Body of pancreas (tissue), 4 donors: Measurements from ENCODE around the gene KLK5.

ENCODE experiments used
- POLR2A ChIP-seq, 3 donors: fragments of 450-650 bp; IDR thresholded peaks; one replicate each; pipeline ENCODE4 v1.6.1; 2016; ENCODE audit warnings: antibody characterized with exemption in 3 of 3, mild to moderate bottlenecking in 2 of 3
- TF ChIP-seq, protein P1 (sequence below), 7 experiments: fragments of 450-650 bp in 4 of 7; fragments of 200-600 bp in 3 of 7; sonication (generic) in 3 of 7; IDR thresholded peaks; one replicate each; pipeline ENCODE4 v1.5.1; 2016 to 2019; ENCODE audit warnings: antibody characterized with exemption in 7 of 7

DNA sequence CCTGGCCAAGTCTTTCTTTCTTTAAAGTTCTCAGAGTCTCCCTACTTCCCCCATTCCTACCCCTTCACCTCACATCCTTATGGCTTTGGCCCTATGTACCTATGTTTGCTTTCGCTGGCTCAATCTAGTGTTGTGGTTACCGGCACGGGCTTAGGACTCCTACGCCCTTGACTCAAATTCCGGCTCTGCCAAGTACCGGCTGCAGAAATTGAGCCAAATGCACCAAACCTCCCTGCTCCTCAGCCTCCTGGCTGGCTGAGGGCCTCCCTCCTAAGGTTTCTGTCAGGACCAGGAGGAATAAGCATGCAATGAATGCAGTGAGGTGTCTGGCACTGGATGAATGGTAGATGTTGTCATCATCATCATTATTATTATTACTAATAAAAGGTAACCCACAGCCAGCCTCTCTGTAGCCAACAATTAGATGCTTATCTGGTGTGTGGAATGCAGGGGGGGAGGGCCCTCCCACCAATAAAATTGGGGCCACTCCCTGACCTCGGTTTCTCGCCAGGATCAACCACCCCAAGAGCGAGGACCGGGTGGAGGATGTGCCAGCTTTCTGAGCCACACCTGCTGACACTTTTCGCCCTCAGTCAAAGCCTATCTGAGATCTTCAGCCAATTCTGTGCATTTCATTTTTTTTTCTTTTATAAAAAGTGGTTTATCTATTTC is 20.7 kb downstream of the KLK5 start:
- TF ChIP-seq, protein P1, sequence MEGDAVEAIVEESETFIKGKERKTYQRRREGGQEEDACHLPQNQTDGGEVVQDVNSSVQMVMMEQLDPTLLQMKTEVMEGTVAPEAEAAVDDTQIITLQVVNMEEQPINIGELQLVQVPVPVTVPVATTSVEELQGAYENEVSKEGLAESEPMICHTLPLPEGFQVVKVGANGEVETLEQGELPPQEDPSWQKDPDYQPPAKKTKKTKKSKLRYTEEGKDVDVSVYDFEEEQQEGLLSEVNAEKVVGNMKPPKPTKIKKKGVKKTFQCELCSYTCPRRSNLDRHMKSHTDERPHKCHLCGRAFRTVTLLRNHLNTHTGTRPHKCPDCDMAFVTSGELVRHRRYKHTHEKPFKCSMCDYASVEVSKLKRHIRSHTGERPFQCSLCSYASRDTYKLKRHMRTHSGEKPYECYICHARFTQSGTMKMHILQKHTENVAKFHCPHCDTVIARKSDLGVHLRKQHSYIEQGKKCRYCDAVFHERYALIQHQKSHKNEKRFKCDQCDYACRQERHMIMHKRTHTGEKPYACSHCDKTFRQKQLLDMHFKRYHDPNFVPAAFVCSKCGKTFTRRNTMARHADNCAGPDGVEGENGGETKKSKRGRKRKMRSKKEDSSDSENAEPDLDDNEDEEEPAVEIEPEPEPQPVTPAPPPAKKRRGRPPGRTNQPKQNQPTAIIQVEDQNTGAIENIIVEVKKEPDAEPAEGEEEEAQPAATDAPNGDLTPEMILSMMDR (IDR thresholded peaks at IDR 0.05), result no peak
- no peak for TF ChIP-seq POLR2A (IDR thresholded peaks at IDR 0.05)
